ENCODE data around the gene SLC66A2. TPM values are rescaled to one million over a fixed set of nuclear protein-coding genes. Genes with fewer than 3 reads are reported as not detected.
"Not testable (repeated sequence)": the region's sequence is repeated elsewhere in the genome, so short reads cannot be mapped to it uniquely, and the experiment has no call there.

The SLC66A2 gene
- total and polyA plus RNA-seq, 8 donors, result 18.1 to 148 (median 24.4) TPM

DNA sequence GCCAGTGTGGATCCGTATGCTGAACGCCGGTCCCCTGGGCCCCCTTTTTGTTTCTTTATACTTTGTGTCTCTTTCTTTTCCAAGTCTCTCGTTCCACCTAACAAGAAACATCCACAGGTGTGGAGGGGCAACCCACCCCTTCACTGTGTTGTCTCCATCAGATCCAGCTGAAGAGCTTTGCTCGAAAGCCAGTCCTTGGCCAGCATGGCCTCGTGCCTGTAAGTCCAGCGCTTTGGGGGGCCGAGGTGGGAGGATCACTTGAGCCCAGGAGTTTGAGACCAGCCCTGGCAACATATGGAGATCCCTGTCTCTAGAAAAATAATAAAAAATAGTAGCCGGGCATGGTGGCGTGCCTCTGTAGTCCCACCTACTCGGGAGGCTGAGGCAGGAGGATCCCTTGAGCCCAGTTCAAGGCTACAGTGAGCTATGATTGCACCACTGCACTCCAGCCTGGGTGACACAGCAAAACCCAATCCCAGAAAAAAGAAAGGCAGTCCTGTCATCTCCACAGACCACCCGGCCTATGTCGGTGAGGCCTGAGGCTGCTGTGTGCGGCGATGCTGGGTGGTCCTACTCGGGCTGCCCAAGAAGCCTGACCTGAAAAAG, 9.6 kb upstream of the SLC66A2 start:
- H3K9me3 ChIP-seq, result no peaks in the 10 kb centered on the region
- no peak overlapping the region for H3K4me3 ChIP-seq
- no peak for DNase-seq
- 83 to 92% (median 91%) methylated on average over 12 to 16 of the region's 16 CpGs for WGBS, 5 donors
- peaks cover 13 to 65% (median 26%) of the 10 kb centered on the region in 4 donors for H3K4me1 ChIP-seq
- H3K36me3 ChIP-seq, result no peaks in the 10 kb centered on the region
- peaks cover 0 to 5% (median 0%) of the 10 kb centered on the region in 3 donors for H3K27me3 ChIP-seq
- TF ChIP-seq POLR2A (IDR thresholded peaks at IDR 0.05), result no peak
- TF ChIP-seq, protein P1, sequence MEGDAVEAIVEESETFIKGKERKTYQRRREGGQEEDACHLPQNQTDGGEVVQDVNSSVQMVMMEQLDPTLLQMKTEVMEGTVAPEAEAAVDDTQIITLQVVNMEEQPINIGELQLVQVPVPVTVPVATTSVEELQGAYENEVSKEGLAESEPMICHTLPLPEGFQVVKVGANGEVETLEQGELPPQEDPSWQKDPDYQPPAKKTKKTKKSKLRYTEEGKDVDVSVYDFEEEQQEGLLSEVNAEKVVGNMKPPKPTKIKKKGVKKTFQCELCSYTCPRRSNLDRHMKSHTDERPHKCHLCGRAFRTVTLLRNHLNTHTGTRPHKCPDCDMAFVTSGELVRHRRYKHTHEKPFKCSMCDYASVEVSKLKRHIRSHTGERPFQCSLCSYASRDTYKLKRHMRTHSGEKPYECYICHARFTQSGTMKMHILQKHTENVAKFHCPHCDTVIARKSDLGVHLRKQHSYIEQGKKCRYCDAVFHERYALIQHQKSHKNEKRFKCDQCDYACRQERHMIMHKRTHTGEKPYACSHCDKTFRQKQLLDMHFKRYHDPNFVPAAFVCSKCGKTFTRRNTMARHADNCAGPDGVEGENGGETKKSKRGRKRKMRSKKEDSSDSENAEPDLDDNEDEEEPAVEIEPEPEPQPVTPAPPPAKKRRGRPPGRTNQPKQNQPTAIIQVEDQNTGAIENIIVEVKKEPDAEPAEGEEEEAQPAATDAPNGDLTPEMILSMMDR (IDR thresholded peaks at IDR 0.05), result no peak
- TF ChIP-seq EP300 (IDR thresholded peaks at IDR 0.05), result no peak
- no peak for TF ChIP-seq POLR2AphosphoS5 (IDR thresholded peaks at IDR 0.05)
- intact Hi-C loops (cut with DNase I; ENCODE audit: low total_unique reads), result no loop called here
- no peak overlapping the region for H3K27ac ChIP-seq

DNA sequence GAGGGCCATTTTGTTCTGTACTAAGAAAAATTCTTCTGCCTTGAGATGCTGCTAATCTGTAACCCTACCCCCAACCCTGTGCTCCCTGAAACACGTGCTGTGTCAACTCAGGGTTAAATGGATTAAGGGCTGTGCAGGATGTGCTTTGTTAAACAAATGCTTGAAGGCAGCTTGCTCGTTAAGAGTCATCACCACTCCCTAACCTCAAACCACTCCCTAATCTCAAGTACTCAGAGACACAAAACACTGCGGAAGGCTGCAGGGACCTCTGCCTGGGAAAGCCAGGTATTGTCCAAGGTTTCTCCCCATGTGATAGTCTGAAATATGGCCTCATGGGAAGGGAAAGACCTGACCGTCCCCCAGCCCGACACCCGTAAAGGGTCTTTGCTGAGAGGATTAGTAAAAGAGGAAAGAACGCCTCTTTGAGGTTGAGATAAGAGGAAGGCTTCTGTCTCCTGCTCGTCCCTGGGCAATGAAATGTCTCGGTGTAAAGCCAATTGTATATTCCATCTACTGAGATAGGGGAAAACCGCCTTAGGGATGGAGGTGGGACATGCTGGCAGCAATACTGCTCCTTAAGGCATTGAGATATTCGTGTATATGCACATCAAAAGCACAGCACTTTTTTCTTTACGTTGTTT, 8.8 kb upstream of the SLC66A2 start:
- 18 to 31% (median 20%) methylated on average over 12 of the region's 12 CpGs for WGBS, 5 donors
- intact Hi-C loops (cut with DNase I; ENCODE audit: low total_unique reads); H3K27me3 ChIP-seq; H3K36me3 ChIP-seq; H3K4me3 ChIP-seq; H3K9me3 ChIP-seq: not testable (repeated sequence)
- Histone ChIP-seq H3K27ac (peak overlapping the region in 1 of 5 donors; percentile 33), H3K4me1 (peaks cover 8 to 57% (median 20%) of the 10 kb centered on the region in 4 donors)
- peak in 1 of 2 donors; percentile 67 for DNase-seq

DNA sequence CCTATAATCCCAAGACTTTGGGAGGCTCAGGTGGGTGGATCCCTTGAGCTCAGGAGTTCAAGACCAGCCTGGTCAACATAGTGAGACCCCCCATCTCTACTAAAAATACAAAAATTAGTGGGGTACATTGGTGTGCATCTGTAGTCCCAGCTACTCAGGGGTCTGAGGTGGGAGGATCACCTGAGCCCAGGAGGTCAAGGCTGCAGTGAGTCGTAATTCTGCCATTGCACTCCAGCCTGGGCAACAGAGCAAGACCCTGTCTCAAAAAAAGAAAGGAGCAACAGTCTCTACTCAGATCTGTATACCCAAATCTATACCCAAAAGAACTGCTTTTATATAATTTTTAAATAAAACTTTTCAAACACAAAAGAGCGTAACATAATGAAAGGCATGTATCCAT, 7.5 kb upstream of the SLC66A2 start:
- Histone ChIP-seq H3K27ac (no peak overlapping the region), H3K4me3 (no peak overlapping the region), H3K36me3 (no peaks in the 10 kb centered on the region), H3K4me1 (peaks cover 3 to 44% (median 10%) of the 10 kb centered on the region in 4 donors), H3K9me3 (no peaks in the 10 kb centered on the region), H3K27me3 (peaks cover 0 to 5% (median 0%) of the 10 kb centered on the region in 3 donors)
- 98 to 100% (median 98%) methylated on average over 2 of the region's 2 CpGs for WGBS, 5 donors
- no peak for DNase-seq
- TF ChIP-seq POLR2A (IDR thresholded peaks at IDR 0.05) (no peak), POLR2AphosphoS5 (IDR thresholded peaks at IDR 0.05) (no peak), EP300 (IDR thresholded peaks at IDR 0.05) (no peak)
- TF ChIP-seq, protein P1 (IDR thresholded peaks at IDR 0.05), result no peak
- intact Hi-C loops (cut with DNase I; ENCODE audit: low total_unique reads), result loop anchor here (10.0 kb wide), 1 partner anchor 274 kb away; no protein-coding TSS in a partner anchor

DNA sequence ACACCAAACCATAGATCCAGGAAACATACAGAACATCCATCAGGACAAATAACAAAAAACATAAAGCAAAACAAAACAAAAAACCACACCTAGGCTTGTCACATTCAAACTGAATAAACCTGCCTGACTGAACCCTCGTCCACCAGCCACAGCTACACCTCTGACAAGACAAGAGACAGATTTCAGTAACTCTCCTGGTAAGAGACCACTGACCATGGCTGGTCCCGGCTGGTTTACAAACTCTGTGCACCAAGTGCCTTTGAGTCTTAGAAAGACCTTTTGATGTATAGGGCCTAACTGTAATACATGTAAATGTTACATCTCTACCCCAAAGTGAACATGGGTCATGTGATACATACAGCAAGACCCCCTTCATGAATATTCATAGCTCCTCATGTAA, 4.8 kb upstream of the SLC66A2 start:
- no peak for TF ChIP-seq POLR2AphosphoS5 (IDR thresholded peaks at IDR 0.05)
- no peak for TF ChIP-seq EP300 (IDR thresholded peaks at IDR 0.05)
- TF ChIP-seq POLR2A (IDR thresholded peaks at IDR 0.05), result no peak
- TF ChIP-seq, protein P1 (IDR thresholded peaks at IDR 0.05), result no peak
- Histone ChIP-seq H3K27ac (no peak overlapping the region), H3K9me3 (no peaks in the 10 kb centered on the region), H3K4me1 (peaks cover 0 to 31% (median 14%) of the 10 kb centered on the region in 4 donors), H3K27me3 (no peaks in the 10 kb centered on the region), H3K4me3 (no peak overlapping the region), H3K36me3 (no peaks in the 10 kb centered on the region)
- 71 to 82% (median 75%) methylated on average over 2 of the region's 2 CpGs for WGBS, 5 donors
- DNase-seq, result no peak
- intact Hi-C loops (cut with DNase I; ENCODE audit: low total_unique reads), result loop anchor here (10.0 kb wide), 1 partner anchor 271 kb away; no protein-coding TSS in a partner anchor

Data from stomach (tissue), 9 donors.